GM12875 (cell line): ENCODE measurements around the gene COMMD8.

Experiments used
- H3K4me3 ChIP-seq: one replicate; pipeline ENCODE4 v1.5.1; 2011; ENCODE audit warnings: low read depth, low read length, control low read depth
- CTCF ChIP-seq: IDR thresholded peaks from 2 replicates; pipeline ENCODE4 v1.5.1; 2011; ENCODE audit warnings: low read depth, mild to moderate bottlenecking, control low read depth, inconsistent platforms, low read length, moderate library complexity, borderline replicate concordance; ENCODE audit not compliant: insufficient read depth

Gene COMMD8

GRCh38 chr4:47485047-47485692 is 21.7 kb upstream of the COMMD8 start, which contains the start of gene ATP10D:
Gene ATP10D, plus strand, starts transcription at chr4:47485275. Its CDS starts 27,266 bp downstream, at chr4:47512541.
- TF ChIP-seq CTCF: 0 out of 2 replicates have a peak, but pooled peaks have one; percentile 9

GRCh38 chr4:47484168-47484567 is 20.7 kb upstream of the COMMD8 start:
- TF ChIP-seq CTCF: no peak
- no peak overlapping the region for H3K4me3 ChIP-seq

More at GRCh38 chr4:47485047-47485692, 21.7 kb upstream of the COMMD8 start, which contains the start of gene ATP10D:
- H3K4me3 ChIP-seq: peak within 1 kb of the TSS; percentile 85

- no peak for TF ChIP-seq CTCF
- H3K4me3 ChIP-seq: no peak overlapping the region
Measured at GRCh38 chr4:47483745-47484144, 20.2 kb upstream of the COMMD8 start.

- H3K4me3 ChIP-seq: no peak overlapping the region
- no peak for TF ChIP-seq CTCF
Measured at GRCh38 chr4:47482326-47482725, 18.8 kb upstream of the COMMD8 start.

- H3K4me3 ChIP-seq: no peak overlapping the region
- TF ChIP-seq CTCF: no peak
Measured at GRCh38 chr4:47478804-47479203, 15.3 kb upstream of the COMMD8 start.

GRCh38 chr4:47475411-47475810 is 11.9 kb upstream of the COMMD8 start:
- no peak for TF ChIP-seq CTCF
- no peak overlapping the region for H3K4me3 ChIP-seq

GRCh38 chr4:47474799-47475198 is 11.3 kb upstream of the COMMD8 start:
- no peak for TF ChIP-seq CTCF
- H3K4me3 ChIP-seq: no peak overlapping the region
